Choroid plexus epithelial cell (primary cell): ENCODE results near the gene ABT1.

Source experiments
- DNase-seq: peaks from one replicate; pipeline ENCODE4 v3.0.0-alpha.2; 2010; ENCODE audit warnings: low read depth
- H3K4me3 ChIP-seq: 2 replicates; pipeline ENCODE4 v1.5.1; 2011; ENCODE audit warnings: low read depth, mild to moderate bottlenecking, control low read depth, low read length, moderate library complexity
- TF ChIP-seq, protein P1 (sequence below): conservative IDR thresholded peaks from 2 replicates; pipeline ENCODE4 v1.5.1; 2011; ENCODE audit warnings: low read depth, mild to moderate bottlenecking, control low read depth, inconsistent platforms, low read length, moderate library complexity

The ABT1 gene

DNA sequence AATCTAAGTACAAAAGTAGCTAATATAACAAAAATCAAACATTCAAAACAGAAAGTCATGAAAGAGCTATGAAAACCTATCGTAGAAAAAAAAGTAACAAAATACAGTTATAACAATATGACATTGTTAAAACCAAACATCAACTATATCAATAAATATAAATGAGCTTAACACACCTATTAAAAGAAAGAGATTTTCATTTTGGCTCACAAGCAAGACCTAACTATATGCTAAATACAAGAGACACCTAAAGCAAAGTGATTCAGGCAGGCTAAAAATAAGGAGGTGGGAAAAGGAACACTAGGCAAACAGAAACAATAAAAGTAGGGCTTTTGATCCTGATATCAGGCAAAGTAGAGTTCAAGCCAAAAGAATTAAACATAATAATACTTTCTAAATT, 49.3 kb downstream of the ABT1 start:
- no peak for DNase-seq
- TF ChIP-seq, protein P1, sequence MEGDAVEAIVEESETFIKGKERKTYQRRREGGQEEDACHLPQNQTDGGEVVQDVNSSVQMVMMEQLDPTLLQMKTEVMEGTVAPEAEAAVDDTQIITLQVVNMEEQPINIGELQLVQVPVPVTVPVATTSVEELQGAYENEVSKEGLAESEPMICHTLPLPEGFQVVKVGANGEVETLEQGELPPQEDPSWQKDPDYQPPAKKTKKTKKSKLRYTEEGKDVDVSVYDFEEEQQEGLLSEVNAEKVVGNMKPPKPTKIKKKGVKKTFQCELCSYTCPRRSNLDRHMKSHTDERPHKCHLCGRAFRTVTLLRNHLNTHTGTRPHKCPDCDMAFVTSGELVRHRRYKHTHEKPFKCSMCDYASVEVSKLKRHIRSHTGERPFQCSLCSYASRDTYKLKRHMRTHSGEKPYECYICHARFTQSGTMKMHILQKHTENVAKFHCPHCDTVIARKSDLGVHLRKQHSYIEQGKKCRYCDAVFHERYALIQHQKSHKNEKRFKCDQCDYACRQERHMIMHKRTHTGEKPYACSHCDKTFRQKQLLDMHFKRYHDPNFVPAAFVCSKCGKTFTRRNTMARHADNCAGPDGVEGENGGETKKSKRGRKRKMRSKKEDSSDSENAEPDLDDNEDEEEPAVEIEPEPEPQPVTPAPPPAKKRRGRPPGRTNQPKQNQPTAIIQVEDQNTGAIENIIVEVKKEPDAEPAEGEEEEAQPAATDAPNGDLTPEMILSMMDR = no peak
- H3K4me3 ChIP-seq = no peak overlapping the region
